GM19035 (cell line): ENCODE measurements around the gene APBB3.
"Not testable (repeated sequence)": the region's sequence is repeated elsewhere in the genome, so short reads cannot be mapped to it uniquely, and the experiment has no call there.

Source experiments
- ATAC-seq: cut with Tn5 transposase; IDR thresholded peaks from one replicate; pipeline ENCODE4 v1.9.1; 2021; ENCODE audit not compliant: unreplicated experiment

APBB3 gene, protein sequence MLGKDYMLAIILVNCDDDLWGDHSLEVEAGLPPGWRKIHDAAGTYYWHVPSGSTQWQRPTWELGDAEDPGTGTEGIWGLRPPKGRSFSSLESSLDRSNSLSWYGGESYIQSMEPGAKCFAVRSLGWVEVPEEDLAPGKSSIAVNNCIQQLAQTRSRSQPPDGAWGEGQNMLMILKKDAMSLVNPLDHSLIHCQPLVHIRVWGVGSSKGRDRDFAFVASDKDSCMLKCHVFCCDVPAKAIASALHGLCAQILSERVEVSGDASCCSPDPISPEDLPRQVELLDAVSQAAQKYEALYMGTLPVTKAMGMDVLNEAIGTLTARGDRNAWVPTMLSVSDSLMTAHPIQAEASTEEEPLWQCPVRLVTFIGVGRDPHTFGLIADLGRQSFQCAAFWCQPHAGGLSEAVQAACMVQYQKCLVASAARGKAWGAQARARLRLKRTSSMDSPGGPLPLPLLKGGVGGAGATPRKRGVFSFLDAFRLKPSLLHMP

DNA sequence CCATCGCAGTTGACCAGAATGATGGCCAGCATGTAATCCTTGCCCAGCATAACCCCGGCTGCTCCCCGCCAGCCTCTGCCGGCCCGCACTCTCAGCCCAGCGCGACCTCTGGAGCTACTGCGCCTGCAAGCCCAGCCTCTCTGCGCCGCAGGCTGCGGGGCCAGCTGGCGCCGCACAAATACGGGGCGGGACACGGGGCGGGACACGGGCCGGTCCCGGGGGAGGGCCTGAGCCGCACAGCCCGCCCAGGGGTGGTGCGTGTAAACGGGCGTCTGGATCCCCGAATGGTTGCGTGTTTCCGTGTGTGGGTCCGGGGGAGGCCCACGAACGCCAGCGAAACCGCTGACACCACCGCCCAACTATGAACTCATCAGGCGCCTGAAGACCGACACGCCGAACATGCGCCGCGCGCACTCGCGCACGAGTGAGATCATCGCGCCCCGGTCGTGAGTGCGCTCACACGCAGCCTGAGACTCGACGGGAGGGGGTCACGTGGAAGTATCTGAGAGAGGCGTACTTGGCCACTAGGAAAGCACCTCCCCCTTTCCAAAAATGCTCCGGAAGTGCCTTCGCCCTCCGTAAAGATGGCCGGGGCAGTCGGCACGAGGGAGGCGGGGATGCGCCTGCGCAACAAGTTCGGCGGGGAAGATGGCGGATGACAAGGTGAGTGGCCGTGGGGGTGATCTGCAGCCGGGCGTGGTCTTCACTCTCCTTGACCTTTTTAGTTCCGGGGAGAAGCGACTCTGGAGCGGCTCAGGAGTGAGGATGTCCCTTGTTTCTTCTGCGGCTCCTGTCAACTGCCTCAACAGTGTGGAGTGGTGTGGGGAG lies at the start of gene APBB3, which contains the start of gene SLC35A4:
Gene APBB3, minus strand, starts transcription at position 403 of the 828 bp plus-strand sequence. Its CDS starts 353 bp downstream, at position 50.
Gene SLC35A4, plus strand, starts transcription at position 633 of the 828 bp plus-strand sequence. CDS start 2,342 bp downstream, outside the sequence.
- peak; percentile 90 for ATAC-seq

DNA sequence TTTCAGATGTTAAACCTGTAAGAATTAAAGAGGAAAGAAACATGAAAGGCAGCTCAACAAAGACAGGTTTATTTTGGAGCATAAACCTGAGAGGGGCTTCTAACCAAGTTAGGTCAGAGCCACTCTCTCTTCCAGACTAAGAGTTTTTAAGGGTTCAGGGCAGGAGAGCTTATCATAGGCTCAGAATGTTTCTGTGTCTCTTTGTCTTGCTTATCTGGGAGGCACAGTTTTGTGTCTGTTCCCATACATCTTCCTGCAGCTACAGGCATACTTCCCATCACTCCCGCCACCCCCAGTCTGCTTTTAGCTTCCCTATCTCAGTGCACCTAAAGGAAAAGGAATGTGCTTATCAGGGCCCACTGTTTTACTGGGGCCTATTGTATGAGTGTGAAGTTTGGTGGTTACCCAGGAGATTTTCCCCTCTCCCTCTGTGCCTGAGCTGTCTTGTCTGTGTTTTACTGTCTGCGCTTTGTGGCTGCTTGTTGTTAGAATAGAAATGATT lies 46.7 kb upstream of the APBB3 start:
- no peak for ATAC-seq

- no peak for ATAC-seq
Measured at GRCh38 chr5:140609126-140609525, 44.7 kb upstream of the APBB3 start.

GRCh38 chr5:140608722-140609121 lies 44.3 kb upstream of the APBB3 start:
- no peak for ATAC-seq

DNA sequence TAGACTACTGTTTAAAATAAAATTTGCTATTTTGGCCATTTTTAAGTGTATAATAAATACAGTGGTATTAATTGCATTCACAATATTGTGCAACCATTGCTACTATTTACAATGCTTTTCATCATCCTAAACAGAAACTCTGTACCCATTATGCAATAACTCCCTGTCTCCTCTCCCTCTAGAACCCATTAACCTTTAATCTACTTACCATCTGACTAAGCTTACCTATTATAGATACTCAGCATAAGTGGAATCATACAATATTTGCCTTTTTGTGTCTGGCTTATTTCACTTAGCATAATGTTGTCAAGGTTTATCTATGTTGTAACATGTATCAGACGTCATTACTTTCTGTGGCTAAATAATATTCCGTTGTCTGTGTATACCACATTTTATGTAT lies 42.6 kb upstream of the APBB3 start:
- no peak for ATAC-seq

DNA sequence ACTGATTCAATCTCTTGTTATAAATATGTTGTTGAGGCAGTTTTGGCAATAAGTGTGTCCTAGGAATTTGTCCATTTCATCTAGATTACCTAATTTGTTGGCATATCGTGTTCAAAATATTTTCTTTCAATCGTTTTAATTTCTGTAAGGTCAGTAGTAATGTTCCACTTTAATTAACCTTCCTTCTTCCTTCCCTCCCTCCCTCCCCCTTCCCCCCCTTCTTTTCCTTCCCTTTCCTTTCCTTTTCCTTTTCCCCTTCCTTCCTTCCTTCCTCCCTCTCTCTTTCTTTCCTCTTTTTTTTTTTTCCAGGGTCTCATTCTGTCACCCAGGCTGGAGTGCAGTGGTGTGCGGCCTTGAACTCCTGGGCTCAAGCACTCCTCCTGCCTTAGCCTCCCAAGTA lies 41.5 kb upstream of the APBB3 start:
- no peak for ATAC-seq

- no peak for ATAC-seq
Measured at GRCh38 chr5:140603734-140604133, 39.3 kb upstream of the APBB3 start.

DNA sequence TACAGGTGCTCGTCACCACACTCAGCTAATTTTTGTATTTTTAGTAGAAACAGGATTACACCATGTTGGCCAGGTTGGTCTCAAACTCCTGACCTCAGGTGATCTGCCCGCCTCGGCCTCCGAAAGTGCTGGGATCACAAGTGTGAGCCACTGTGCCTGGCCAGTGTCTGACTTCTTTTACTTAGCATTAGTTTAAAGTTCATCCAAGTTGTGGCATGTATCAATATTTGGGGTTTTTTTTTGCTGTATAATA lies 39.0 kb upstream of the APBB3 start:
- not testable (repeated sequence) for ATAC-seq

- no peak for ATAC-seq
Measured at GRCh38 chr5:140602147-140602546, 37.7 kb upstream of the APBB3 start.

DNA sequence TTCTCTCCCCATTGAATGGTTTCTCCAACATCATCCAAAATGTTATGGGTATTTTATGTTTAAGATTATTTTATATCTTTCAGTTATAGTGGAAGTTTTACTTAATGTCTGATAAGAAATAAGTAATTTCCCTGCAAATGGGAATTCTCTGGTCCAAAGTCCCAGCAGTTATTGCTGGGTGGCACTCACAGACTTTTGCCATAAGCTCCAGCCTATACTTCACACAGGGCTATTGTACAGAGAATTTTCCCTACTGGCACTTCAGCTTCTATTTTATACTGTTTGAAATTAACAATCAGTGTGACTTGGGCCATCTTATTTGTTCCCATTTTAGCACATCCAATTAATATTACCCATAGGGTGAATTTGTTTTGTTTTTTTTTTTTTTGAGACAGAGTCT lies 35.7 kb upstream of the APBB3 start:
- ATAC-seq = no peak

GRCh38 chr5:140598836-140599235 lies 34.4 kb upstream of the APBB3 start:
- no peak for ATAC-seq

DNA sequence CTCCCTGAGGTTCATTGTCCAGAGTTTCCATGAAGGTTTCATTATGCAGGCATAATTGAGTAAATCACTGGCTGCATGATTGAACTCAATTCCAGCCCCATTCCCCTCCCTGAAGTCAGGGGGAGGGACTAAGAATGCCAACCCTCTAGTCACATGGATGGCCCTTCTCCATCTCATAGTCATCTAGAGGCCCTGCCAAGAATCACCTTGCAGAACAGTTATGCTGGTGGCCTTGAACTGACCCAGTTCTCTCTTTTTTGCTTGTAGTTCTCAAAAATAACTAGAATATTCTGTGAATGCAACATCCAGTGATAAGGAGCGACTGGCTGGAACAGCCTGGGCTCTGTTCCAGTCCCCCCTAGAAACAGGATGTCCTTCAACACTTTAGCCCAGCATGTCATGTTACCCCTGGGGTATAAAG lies 31.9 kb upstream of the APBB3 start:
- no peak for ATAC-seq

DNA sequence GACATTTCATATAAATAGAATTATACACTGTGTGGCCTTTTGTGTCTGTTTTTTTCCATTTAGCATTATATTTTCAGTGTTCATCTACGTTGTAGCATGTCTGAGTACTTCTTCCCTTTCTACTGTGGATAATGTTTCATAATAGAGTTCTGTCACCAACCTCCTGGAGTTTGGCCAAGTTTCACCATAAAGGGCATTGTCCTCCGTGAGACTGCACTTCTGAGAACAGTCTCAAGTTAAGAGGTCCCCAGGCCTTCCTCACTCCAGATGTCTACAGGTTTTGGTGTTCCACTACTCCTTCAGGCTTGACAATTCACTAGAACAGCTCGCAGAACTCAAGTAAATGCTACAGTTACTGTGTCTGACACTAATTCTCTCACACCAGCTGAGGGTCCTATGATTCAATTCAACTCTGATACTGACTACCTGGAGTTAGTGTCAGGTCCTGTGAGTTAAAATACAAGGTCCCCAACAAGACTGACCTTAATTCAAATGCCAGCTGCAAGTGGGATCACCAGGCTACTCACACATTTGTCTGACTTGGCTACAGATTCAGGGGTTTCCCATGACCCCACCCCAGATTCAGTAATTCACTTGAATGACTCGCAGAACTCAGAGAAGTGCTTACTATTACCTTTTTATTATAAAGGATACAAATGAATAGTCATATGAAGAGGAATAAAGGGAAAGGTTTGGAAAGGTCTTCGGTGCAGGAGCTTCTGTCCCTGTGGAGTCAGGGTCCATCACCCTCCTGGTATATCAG lies 31.3 kb upstream of the APBB3 start:
- ATAC-seq = no peak

- ATAC-seq = no peak
Measured at GRCh38 chr5:140594169-140594568, 29.8 kb upstream of the APBB3 start.

GRCh38 chr5:140593070-140593469 lies 28.7 kb upstream of the APBB3 start:
- ATAC-seq = not testable (repeated sequence)

GRCh38 chr5:140591747-140592372 lies 27.5 kb upstream of the APBB3 start:
- ATAC-seq = no peak

- ATAC-seq = no peak
Measured at GRCh38 chr5:140590861-140591260, 26.5 kb upstream of the APBB3 start.

GRCh38 chr5:140588311-140589070 lies 24.1 kb upstream of the APBB3 start:
- no peak for ATAC-seq

- ATAC-seq = no peak
Measured at GRCh38 chr5:140587495-140587894, 23.1 kb upstream of the APBB3 start.

- not testable (repeated sequence) for ATAC-seq
Measured at GRCh38 chr5:140579188-140579747, 14.9 kb upstream of the APBB3 start.
